ENCODE results near the gene LILRB5.

LILRB5 gene

DNA sequence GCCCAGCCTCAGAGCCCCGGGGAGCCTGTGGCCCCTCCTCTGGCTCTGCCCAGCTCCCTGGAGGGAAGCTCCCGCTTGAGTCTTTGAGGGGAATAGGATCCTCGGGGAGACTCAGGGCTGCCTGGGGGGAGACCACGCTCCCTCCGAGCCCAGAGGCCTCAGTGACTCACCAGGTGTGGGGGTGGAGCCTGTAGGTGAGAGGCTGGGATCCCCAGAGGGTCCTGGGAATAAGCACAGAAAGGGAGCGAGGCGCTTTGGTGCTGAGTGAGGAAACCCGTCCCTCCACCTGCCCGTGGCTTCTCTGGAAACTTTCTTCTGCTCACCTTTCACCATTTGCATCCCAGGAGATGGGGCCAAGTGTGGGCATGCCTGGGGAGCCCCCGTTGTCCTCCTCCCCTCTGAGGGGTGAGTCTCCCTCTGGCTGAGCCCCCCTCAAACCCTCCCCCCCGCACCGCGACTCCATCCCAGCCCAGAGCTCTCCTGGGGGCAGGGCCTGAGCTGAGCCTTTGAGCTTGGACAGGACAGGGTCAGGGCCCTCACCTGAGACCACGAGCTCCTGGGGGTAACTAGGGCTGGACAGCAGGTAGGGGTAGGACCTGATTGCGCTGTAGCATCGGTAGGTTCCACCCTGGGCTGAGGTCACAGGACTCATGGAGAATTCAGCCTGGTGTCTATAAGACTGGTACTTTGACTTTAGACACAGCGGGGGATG is 2.7 kb downstream of the LILRB5 start:
- TF ChIP-seq, protein P1, sequence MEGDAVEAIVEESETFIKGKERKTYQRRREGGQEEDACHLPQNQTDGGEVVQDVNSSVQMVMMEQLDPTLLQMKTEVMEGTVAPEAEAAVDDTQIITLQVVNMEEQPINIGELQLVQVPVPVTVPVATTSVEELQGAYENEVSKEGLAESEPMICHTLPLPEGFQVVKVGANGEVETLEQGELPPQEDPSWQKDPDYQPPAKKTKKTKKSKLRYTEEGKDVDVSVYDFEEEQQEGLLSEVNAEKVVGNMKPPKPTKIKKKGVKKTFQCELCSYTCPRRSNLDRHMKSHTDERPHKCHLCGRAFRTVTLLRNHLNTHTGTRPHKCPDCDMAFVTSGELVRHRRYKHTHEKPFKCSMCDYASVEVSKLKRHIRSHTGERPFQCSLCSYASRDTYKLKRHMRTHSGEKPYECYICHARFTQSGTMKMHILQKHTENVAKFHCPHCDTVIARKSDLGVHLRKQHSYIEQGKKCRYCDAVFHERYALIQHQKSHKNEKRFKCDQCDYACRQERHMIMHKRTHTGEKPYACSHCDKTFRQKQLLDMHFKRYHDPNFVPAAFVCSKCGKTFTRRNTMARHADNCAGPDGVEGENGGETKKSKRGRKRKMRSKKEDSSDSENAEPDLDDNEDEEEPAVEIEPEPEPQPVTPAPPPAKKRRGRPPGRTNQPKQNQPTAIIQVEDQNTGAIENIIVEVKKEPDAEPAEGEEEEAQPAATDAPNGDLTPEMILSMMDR (conservative IDR thresholded peaks at IDR 0.05; ENCODE audit: low read depth, low read length), result no peak
- DNase-seq (ENCODE audit: low read depth), result no peak
- no peak overlapping the region for H3K4me3 ChIP-seq (ENCODE audit: low read length)

DNA sequence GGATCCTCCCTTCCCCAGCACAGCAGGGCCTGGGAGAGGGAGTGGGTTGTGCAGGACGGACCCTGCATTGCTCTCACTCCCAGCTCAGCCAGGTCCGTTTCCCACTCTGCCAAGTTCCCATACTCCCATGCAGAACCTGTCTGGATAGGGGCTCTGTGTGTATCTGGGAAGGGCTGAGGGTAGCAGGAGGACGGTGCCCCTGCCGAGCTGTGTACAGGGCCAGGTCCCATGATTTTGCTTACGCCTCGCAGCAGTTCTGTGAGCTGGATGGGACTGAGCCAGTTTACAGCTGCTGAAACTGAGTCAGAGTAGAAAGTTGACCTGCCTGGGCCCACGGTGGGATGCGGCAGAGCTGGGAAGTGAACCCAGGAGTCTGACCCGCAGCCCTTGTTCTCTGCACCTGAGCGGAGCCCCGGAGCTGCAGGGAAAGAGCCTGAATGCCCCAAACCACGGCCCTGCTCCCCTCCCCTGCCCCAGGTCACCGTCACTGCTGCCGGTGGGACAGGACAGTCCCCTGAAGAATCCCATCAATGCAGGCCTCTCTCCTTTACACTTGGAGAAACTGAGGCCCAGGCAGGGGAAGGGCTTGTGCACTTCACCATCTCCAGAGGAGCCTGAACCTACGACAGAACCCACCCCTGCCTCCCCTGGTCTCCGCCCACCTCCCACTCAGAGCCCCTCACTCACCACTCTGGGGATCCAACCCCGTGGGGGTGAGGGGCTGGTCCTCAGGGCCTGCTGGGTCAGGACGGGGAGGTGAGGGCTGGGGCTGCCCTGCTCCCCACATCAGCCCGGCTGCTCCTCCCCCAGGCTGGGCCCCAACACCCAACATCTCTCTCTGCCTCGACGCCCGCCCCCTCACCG is 3.5 kb downstream of the LILRB5 start:
- no peak overlapping the region for H3K4me3 ChIP-seq (ENCODE audit: low read length)
- no peak for DNase-seq (ENCODE audit: low read depth)
- TF ChIP-seq, protein P1 (conservative IDR thresholded peaks at IDR 0.05; ENCODE audit: low read depth, low read length), result no peak

DNA sequence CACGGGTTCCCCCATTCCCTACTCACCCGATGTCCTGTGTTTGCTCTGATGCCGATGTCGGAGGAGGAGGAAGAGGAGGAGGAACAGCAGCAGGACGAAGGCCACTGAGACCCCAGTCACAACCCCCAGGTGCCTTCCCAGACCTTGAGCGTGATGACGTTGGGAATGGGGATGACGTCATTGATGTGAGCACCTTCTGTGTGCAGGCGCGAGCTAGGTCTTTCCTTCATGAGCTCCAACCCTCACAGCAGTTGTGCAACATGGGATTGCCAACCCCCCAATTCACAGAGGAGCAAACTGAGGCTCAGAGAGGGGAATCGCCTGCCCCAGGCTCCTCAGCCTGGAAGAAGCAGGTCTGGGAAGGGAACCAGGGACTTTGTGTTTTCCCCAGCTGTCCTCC is 4.2 kb downstream of the LILRB5 start:
- no peak for DNase-seq (ENCODE audit: low read depth)
- H3K4me3 ChIP-seq (ENCODE audit: low read length), result no peak overlapping the region
- TF ChIP-seq, protein P1 (conservative IDR thresholded peaks at IDR 0.05; ENCODE audit: low read depth, low read length), result no peak

DNA sequence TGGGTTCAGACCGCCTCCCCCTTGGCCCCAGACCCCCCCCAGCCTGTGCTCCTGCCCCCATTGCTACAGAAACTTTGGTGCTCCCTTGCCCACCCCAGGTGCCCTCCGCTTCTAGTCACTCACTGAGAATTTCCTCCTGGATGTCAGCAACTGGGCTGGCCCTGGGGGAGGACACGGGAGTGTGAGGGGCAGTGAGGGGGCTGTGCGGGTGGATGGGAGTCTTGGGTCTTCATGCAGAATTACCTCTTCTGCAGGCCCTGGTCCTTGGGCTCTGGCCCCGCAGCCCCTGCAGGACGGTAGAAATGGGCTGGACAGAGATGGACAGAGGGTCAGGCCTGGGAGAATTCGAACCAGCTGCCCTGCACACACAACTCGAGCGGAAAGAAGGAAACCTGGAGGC is 4.8 kb downstream of the LILRB5 start:
- TF ChIP-seq, protein P1 (conservative IDR thresholded peaks at IDR 0.05; ENCODE audit: low read depth, low read length), result no peak
- H3K4me3 ChIP-seq (ENCODE audit: low read length), result no peak overlapping the region
- DNase-seq (ENCODE audit: low read depth), result no peak

DNA sequence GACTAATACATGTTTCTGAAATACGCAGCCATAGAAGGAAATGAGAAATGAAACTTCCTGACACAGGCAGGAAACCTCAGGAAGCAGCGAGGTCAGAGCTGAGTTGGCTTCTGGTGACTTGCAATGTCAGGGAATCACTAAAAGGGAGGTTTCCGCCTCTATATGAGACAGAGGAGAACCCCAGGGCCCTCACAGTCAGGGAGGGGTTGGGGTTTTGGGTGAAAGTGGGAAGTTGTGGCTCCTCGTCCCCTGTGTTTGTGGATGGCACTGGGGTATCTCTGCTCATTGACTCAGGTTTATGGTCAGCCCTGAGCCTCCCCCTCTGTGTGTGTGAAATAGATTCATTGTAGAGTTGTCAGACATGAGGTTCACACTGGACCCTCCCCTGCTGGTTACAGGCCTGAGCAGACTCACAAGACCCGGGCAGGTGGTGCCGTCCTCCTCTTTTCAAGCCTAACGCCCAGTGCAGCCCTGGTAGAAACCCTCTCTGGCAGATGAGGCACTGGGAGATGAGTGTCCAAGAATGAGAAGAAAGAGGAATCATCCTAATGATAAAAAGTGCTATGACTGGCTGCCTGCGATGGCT is 9.0 kb downstream of the LILRB5 start:
- DNase-seq (ENCODE audit: low read depth), result no peak
- TF ChIP-seq, protein P1 (conservative IDR thresholded peaks at IDR 0.05; ENCODE audit: low read depth, low read length), result no peak
- no peak overlapping the region for H3K4me3 ChIP-seq (ENCODE audit: low read length)

DNA sequence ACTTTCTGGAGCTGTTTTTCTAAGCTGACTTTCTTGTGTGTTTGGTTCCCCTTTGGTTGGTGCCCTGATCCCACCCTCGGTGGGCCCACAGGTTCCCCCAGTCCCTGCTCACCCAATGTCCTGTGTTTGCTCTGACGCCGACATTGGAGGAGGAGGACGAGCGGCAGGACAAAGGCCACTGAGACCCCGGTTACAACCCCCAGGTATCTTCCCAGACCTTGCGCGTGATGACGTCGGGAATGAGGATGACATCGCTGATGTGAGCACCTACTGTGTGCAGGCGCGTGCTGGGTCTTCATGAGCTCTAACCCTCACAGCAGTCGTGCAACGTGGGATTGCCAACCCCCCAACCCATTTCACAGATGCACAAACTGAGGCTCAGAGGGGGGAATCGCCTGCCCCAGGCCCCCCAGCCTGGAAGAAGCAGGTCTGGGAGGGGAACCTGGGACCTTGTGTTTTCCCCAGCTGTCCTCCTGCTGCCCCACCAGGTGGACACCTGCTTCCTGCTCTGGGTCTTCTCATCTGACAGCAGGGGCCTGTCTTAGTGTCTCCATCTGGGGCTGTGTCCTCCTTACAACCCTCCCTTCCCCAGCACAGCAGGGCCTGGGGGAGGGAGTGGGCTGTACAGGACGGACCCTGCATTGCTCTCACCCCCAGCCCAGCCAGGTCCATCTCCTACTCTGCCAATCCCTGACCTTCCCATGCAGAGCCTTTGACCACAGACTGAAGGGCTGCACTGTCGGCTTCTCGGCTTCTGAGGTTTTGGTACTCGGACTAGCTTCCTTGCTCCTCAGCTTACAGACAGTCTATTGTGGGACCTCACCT is 9.8 kb downstream of the LILRB5 start:
- no peak overlapping the region for H3K4me3 ChIP-seq (ENCODE audit: low read length)
- no peak for DNase-seq (ENCODE audit: low read depth)
- TF ChIP-seq, protein P1 (conservative IDR thresholded peaks at IDR 0.05; ENCODE audit: low read depth, low read length), result no peak

Measured in retinal pigment epithelial cell (primary cell).